Measurements from ENCODE around the gene MTHFD1L.

GRCh38 chr6:151036869-151037680 is 171.6 kb downstream of the MTHFD1L start:
- TF ChIP-seq, protein P1, sequence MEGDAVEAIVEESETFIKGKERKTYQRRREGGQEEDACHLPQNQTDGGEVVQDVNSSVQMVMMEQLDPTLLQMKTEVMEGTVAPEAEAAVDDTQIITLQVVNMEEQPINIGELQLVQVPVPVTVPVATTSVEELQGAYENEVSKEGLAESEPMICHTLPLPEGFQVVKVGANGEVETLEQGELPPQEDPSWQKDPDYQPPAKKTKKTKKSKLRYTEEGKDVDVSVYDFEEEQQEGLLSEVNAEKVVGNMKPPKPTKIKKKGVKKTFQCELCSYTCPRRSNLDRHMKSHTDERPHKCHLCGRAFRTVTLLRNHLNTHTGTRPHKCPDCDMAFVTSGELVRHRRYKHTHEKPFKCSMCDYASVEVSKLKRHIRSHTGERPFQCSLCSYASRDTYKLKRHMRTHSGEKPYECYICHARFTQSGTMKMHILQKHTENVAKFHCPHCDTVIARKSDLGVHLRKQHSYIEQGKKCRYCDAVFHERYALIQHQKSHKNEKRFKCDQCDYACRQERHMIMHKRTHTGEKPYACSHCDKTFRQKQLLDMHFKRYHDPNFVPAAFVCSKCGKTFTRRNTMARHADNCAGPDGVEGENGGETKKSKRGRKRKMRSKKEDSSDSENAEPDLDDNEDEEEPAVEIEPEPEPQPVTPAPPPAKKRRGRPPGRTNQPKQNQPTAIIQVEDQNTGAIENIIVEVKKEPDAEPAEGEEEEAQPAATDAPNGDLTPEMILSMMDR (IDR thresholded peaks at IDR 0.05; ENCODE audit: insufficient read depth, low read length, poor library complexity, severe bottlenecking): no peak
- no peak for TF ChIP-seq EZH2phosphoT487 (conservative IDR thresholded peaks at IDR 0.05; ENCODE audit: low read length)

Data from SU-DHL-6 (cell line).